Measurements from ENCODE around the gene PNLIP. TPM values are rescaled to one million over a fixed set of nuclear protein-coding genes. Genes with fewer than 3 reads are reported as not detected.

The PNLIP gene
- polyA plus RNA-seq, 1 donor = not detected

DNA sequence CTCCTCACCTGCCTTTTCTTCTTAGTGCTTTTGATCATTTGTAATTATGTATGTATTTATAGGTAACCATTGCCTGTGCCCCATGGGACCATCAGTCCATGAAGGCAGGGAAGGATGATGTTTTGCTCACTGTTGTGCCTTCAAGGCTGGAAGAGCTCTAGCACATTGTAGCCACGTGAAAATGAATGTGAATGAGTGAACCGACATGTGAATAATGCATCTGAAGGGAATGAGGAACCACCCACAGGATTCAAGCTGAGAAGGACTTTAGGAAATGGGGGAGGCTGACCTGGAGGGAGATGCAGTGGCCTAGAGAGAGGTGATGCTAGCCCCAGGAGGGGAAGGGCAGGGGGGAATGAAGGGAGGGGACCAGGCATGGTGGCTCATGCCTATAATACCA is 69.1 kb downstream of the PNLIP start:
- DNase-seq (ENCODE audit: low read depth) = no peak

DNA sequence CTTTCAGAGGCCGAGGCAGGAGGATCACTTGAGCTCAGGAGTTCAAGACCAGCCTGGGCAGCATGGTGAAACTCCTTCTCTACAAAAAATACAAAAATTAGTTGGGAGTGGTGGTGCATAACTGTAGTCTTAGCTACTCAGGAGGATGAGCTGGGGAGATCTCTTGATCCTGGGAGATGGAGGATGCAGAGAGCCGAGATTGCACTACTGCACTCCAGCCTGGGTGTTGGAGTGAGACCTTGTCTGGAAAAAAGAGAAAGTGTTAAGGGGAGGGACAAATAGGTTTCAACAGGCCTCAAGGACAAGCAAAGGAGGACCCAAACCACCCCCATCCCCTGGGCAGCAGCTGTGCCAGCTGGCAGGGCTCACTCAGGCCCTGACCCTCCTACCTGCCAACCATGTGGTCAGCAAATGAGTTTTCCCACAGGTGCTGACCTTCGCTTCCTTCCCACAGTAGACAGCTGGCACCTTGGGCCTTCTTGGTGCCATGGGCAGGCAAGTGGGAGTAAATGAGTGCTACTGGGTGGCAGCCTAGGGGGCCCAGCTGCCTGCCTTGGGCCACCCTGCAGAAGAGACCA is 69.6 kb downstream of the PNLIP start:
- no peak for DNase-seq (ENCODE audit: low read depth)

Other genes starting within 250 kb of the PNLIP start
- not detected for gene CCDC172, start 221.5 kb upstream of the PNLIP start, polyA plus RNA-seq (ENCODE audit: insufficient read length)
- not detected for gene PNLIPRP3, start 118.1 kb upstream of the PNLIP start, polyA plus RNA-seq (ENCODE audit: insufficient read length)
- not detected for gene PNLIPRP1, start 45.0 kb downstream of the PNLIP start, polyA plus RNA-seq (ENCODE audit: insufficient read length)
- 0.25 TPM for gene PNLIPRP2, start 75.0 kb downstream of the PNLIP start, polyA plus RNA-seq (ENCODE audit: insufficient read length)
- 5.3 TPM for gene HSPA12A, start 196.6 kb downstream of the PNLIP start, polyA plus RNA-seq (ENCODE audit: insufficient read length)

All from forelimb muscle (tissue), 1 donor.